Transverse colon (tissue), 4 donors: ENCODE measurements around the gene SLAMF9. TPM values are rescaled to one million over a fixed set of nuclear protein-coding genes. Genes with fewer than 3 reads are reported as not detected.

Source experiments
- DNase-seq: peaks from one replicate; pipeline ENCODE4 v3.0.0-alpha.2; 2019
- H3K27ac ChIP-seq, 4 donors: fragments of 200-600 bp; sonication (generic); 2 replicates each; pipeline ENCODE4 v1.5.1; 2016 to 2018; ENCODE audit warnings: inconsistent platforms in 4 of 4
- H3K27me3 ChIP-seq: fragments of 200-600 bp; sonication (generic); 2 replicates; pipeline ENCODE4 v1.5.1; 2017; ENCODE audit warnings: inconsistent platforms
- H3K36me3 ChIP-seq, 4 donors: fragments of 200-600 bp; sonication (generic); 2 replicates each; pipeline ENCODE4 v1.5.1; 2017 to 2019; ENCODE audit warnings: inconsistent platforms in 4 of 4
- H3K4me1 ChIP-seq, 4 donors: fragments of 200-600 bp; sonication (generic); 2 replicates each; pipeline ENCODE4 v1.5.1; 2017 to 2020; ENCODE audit warnings: inconsistent platforms in 4 of 4
- H3K4me3 ChIP-seq, 4 donors: fragments of 200-600 bp; sonication (generic); 1 replicate in 1 of 4; 2 replicates in 3 of 4; pipeline versions ENCODE4 v1.5.1 to v1.6.1; 2017 to 2019; ENCODE audit warnings: inconsistent platforms in 4 of 4
- H3K9me3 ChIP-seq, 2 donors: fragments of 200-600 bp; sonication (generic); 2 replicates each; pipeline ENCODE4 v1.5.1; 2017 to 2019; ENCODE audit warnings: inconsistent platforms in 2 of 2
- CTCF ChIP-seq, 5 experiments: fragments of 200-600 bp in 3 of 5; fragments of 450-650 bp in 2 of 5; sonication (generic) in 3 of 5; IDR thresholded peaks; 1 replicate in 2 of 5; 2 replicates in 3 of 5; pipeline ENCODE4 v1.5.1; 2016 to 2017; ENCODE audit warnings: antibody characterized with exemption in 5 of 5, inconsistent platforms in 3 of 5, mild to moderate bottlenecking in 2 of 5, moderate library complexity in 1 of 5
- EP300 ChIP-seq: sonication (generic); formaldehyde crosslinking; IDR thresholded peaks from one replicate; pipeline ENCODE4 v1.6.1; 2017; ENCODE audit warnings: antibody characterized with exemption, low read depth
- POLR2A ChIP-seq: fragments of 450-650 bp; IDR thresholded peaks from one replicate; pipeline ENCODE4 v1.6.1; 2016; ENCODE audit warnings: antibody characterized with exemption, mild to moderate bottlenecking, moderate library complexity
- POLR2AphosphoS5 ChIP-seq, 3 donors: sonication (generic); formaldehyde crosslinking; IDR thresholded peaks; one replicate each; pipeline ENCODE4 v1.6.1; 2016; ENCODE audit warnings: antibody characterized with exemption in 3 of 3
- WGBS, 2 donors: methylation state at CpG; one replicate each; pipeline ENCODE4 v1.1.5; 2018; ENCODE audit warnings: low coverage in 1 of 2; 5-methylcytosine and 5-hydroxymethylcytosine counted together
- in situ Hi-C, 4 donors: fragments of 200-750 bp; cut with MboI; loops; one replicate each; pipeline versions ENCODE4 v1.15.0 to v1.15.1; 2017; ENCODE audit warnings: low sequenced_read_pairs in 3 of 4, low pct_ligation_motif_present in 1 of 4, low pct_unique_long_range_greater_than_20kb in 1 of 4
- intact Hi-C: fragments of 100-400 bp; cut with DNase I; formaldehyde crosslinking; loops from one replicate; pipeline ENCODE4 v1.15.1; 2023; ENCODE audit warnings: low total_unique reads
- total RNA-seq, 4 donors: library from RNA; depleted of rRNA; stranded (reverse); fragments of >200 nt; gene quantifications; one replicate each; pipeline ENCODE4 v1.1.0, GENCODE V29; 2016

SLAMF9 gene
- total RNA-seq, 4 donors from 2014 or later = 0.64 TPM; not detected in 3

GRCh38 chr1:159960721-159961381 is 6.8 kb upstream of the SLAMF9 start:
- Histone ChIP-seq H3K4me3 (peak overlapping the region in 3 of 4 donors; percentile 3 to 39 (median 21)), H3K4me1 (peaks cover 0 to 21% (median 12%) of the 10 kb centered on the region in 4 donors), H3K27me3 (no peaks in the 10 kb centered on the region), H3K27ac (peak overlapping the region; percentile 73 to 86 (median 82)), H3K36me3 (no peaks in the 10 kb centered on the region), H3K9me3 (no peaks in the 10 kb centered on the region)
- WGBS, 2 donors = 21 to 33% methylated on average over 3 to 5 of the region's 5 CpGs
- DNase-seq = peak; percentile 89
- intact Hi-C loops (no loop called here), in situ Hi-C loops (no loop called here)
- no peak for TF ChIP-seq EP300
- TF ChIP-seq POLR2AphosphoS5 (IDR thresholded peaks at IDR 0.05) = peak in 2 of 3 donors; percentile 16 to 51
- TF ChIP-seq POLR2A = no peak

DNA sequence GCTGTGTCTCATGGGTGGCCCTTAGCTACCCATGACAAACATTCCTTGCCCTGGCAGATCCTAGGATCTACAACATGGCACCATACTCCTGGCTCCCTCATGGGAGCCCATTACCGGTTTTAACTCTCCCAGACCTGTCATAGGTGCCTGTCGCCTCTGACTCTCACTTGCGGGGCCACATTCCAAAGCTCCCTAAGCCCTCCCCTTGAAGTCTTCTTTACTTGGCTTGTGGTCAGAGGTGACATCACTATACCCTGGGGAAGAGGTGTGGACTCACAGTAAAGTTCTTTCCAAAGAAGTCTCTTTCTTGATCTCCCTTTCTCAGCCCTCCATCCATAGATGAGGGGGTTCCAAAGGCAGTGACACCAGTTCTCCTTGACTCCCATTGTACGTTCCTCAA is 5.4 kb upstream of the SLAMF9 start:
- Histone ChIP-seq H3K36me3 (no peaks in the 10 kb centered on the region), H3K4me3 (no peak overlapping the region), H3K9me3 (no peaks in the 10 kb centered on the region), H3K27ac (no peak overlapping the region), H3K4me1 (peaks cover 0 to 21% (median 12%) of the 10 kb centered on the region in 4 donors), H3K27me3 (no peaks in the 10 kb centered on the region)
- DNase-seq = no peak
- WGBS, 2 donors = 62% methylated on average over 4 of the region's 4 CpGs; no CpG with 5 or more reads in 1 of the 2 donors
- in situ Hi-C loops (no loop called here), intact Hi-C loops (no loop called here)
- TF ChIP-seq POLR2A (no peak), CTCF (IDR thresholded peaks at IDR 0.05) (no peak)

- TF ChIP-seq EP300 (no peak), POLR2A (no peak), POLR2AphosphoS5 (IDR thresholded peaks at IDR 0.05) (no peak), CTCF (IDR thresholded peaks at IDR 0.05) (no peak)
- Histone ChIP-seq H3K4me3 (no peak overlapping the region), H3K36me3 (no peaks in the 10 kb centered on the region), H3K9me3 (no peaks in the 10 kb centered on the region), H3K4me1 (peaks cover 0 to 21% (median 12%) of the 10 kb centered on the region in 4 donors), H3K27ac (no peak overlapping the region), H3K27me3 (no peaks in the 10 kb centered on the region)
- no peak for DNase-seq
- in situ Hi-C loops = no loop called here
- intact Hi-C loops = no loop called here
- 66% methylated on average over 3 of the region's 3 CpGs; no CpG with 5 or more reads in 1 of the 2 donors for WGBS, 2 donors
Observed at GRCh38 chr1:159958719-159959380, 4.8 kb upstream of the SLAMF9 start.

GRCh38 chr1:159957824-159958268 is 3.8 kb upstream of the SLAMF9 start:
- intact Hi-C loops = no loop called here
- Histone ChIP-seq H3K9me3 (no peaks in the 10 kb centered on the region), H3K27me3 (no peaks in the 10 kb centered on the region), H3K4me1 (peaks cover 0 to 21% (median 12%) of the 10 kb centered on the region in 4 donors), H3K27ac (no peak overlapping the region), H3K36me3 (no peaks in the 10 kb centered on the region), H3K4me3 (no peak overlapping the region)
- in situ Hi-C loops = no loop called here
- WGBS, 2 donors = 18 to 37% methylated on average over 3 to 9 of the region's 9 CpGs
- no peak for DNase-seq
- TF ChIP-seq EP300 = no peak
- no peak for TF ChIP-seq POLR2A
- TF ChIP-seq CTCF (IDR thresholded peaks at IDR 0.05) = no peak
- TF ChIP-seq POLR2AphosphoS5 (IDR thresholded peaks at IDR 0.05) = no peak
